VCaP (cell line): Measurements from ENCODE around the gene DDX3X.
"Not testable (repeated sequence)": the region's sequence is repeated elsewhere in the genome, so short reads cannot be mapped to it uniquely, and the experiment has no call there.

Experiments
- H3K27ac ChIP-seq: fragments of 450-650 bp; 2 replicates; pipeline ENCODE4 v1.5.1; 2017
- CTCF ChIP-seq: fragments of 450-650 bp; conservative IDR thresholded peaks from 2 replicates; pipeline ENCODE4 v1.5.1; 2017; ENCODE audit warnings: mild to moderate bottlenecking, moderate library complexity

The DDX3X gene

GRCh38 chrX:41407816-41408215, 73.9 kb downstream of the DDX3X start:
- H3K27ac ChIP-seq = no peak overlapping the region
- no peak for TF ChIP-seq CTCF

GRCh38 chrX:41408576-41408975, 74.6 kb downstream of the DDX3X start:
- no peak overlapping the region for H3K27ac ChIP-seq
- no peak for TF ChIP-seq CTCF

GRCh38 chrX:41409006-41409405, 75.0 kb downstream of the DDX3X start:
- no peak overlapping the region for H3K27ac ChIP-seq
- TF ChIP-seq CTCF = no peak

GRCh38 chrX:41411222-41411621, 77.3 kb downstream of the DDX3X start:
- H3K27ac ChIP-seq = not testable (repeated sequence)

GRCh38 chrX:41412261-41413081, 78.5 kb downstream of the DDX3X start:
- TF ChIP-seq CTCF = no peak
- H3K27ac ChIP-seq = no peak overlapping the region
